Hypothalamus (tissue), 51 donors: Measurements from ENCODE around the gene LRMDA.
"Not testable (repeated sequence)": the region's sequence is repeated elsewhere in the genome, so short reads cannot be mapped to it uniquely, and the experiment has no call there.

Source experiments
- DNase-seq, 51 donors: peaks; one replicate each; lab custom pipeline; 2025; lab: John Stamatoyannopoulos, UW

The LRMDA gene

DNA sequence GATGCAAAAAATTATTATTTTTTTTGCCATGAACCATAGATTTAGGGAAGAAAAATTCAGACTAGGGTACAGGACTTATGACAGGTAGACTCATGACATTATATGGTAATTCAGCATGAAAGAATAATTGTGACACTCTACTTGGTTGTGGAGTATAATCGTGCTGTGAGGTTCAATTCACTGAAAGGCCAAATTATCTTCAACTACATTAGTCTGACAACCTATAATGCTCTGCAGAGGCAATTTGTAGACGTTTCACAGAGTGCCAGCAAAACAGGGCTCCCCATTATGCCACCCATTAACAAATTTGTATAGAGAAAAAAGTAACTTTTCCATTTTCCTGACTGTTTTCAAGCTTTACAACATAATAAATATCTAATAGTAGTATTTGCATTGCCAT is 292.6 kb downstream of the LRMDA start:
- DNase-seq, result no peak

DNA sequence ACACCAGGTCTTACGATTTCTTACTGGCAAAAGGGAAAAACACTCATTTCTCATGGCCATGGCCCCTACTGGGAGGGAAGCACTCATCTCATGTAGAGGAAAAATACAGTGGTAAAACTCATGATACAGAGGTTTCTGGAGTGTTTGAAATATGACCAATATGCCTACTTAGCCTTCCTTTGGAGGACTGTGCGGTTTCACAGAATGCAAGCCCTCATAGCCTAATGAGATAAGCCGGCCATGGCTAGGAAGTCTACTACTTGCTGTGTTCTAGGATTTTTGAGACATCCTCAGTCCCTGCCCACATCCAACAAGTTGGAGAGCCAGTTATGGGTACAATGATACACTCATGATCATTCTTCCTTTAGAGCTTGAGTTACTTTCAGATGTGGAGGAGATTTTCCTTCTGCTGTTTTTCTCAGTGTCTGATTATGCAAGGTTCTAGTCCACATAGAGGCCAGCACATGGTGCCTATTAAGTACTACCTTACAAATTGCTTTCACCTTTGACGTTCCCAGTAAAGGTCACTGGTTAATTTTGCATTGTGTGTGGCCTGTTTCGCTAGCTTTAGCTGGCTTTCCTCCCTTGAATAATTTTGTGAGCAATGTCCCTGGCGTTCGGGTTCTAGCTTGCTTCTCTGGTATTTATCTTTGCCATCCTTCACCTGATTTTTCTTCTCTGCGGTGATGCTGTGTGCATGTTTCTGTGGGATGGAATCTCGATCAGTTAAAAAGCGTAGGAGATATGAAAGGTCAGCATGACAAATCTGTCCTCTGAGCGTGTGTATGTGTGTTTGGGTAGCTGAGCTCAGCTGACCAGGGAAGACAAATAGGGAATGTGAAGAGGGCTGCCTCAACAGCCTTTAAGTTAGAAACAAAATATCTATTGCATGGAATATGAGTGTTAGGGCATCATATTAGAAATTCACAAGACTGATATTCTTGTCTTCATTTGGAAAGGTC is 295.4 kb downstream of the LRMDA start:
- DNase-seq, result no peak

DNA sequence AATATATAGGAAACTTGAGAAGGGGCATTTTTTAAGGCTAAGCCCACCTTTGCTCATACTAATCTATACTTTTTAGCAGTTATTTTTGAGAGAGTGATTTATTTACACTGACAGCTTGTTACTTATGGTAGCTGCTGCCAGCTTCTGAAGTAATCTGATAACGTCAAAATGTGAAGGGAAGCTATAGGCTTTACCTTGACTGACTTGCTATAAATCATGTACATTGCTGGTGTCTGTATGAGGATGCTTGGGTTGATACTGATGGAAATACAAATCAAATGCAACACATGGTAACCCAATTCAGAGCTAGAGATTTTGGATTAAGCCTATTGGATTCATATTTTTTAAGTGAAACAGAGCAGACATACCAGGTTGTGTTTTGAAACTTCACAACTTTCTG is 299.4 kb downstream of the LRMDA start:
- no peak for DNase-seq

DNA sequence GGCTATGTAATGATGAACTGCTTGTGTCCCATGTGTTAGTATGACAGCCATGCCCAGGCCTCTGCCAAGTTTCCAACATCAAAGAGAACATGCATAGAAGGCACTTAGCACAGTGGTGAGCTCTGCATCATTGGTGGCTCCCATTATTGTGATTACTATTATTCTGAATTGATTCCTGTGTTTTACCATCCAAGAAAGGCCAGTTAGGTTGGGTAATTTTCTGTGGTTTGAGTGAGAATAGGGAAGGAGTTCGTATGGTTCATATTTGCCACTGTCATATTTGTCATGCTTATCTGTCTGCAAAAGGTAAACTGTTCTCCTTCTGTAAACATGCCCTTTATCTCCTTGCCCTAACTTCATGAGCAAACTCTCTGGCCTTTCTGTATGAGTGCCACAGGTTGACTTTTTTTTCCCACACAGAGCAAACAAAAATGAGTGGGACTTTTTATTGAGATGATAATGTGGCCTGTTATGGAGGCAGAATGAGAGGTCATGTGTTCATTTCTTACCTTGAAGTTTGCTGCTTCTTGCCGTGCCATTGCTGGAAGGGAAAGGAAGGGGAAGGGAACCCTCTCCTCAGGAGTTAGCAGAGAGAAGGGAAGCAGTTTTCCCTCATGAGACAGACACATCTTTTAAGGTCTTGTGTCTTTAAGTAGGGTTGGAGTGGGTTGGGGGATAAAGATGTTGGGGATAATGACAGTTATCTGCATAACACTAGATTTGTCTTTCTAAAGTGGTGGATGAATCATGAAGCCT is 301.9 kb downstream of the LRMDA start:
- no peak for DNase-seq

DNA sequence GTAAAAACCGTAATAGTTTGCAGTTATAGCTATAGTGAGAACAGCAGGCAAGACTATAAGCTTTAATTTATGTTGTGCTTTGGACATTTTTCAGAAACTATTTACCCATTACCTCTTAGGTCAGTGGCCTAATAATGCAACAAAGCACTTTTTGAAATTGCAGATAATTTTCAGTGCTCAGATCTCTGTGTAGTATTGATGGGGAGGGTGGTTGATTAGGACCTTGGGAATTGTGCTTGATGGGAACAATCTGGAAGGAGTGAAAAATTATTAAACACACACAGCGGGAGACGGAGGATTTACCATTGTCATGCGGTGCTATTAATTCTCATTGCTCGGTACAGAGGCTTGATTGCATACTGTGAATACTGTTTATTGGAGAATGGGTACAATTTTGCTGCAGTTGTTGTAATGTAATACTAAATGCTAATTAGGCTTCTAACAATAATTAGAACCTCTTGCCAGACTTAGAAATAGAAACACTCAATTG is 304.8 kb downstream of the LRMDA start:
- no peak for DNase-seq

DNA sequence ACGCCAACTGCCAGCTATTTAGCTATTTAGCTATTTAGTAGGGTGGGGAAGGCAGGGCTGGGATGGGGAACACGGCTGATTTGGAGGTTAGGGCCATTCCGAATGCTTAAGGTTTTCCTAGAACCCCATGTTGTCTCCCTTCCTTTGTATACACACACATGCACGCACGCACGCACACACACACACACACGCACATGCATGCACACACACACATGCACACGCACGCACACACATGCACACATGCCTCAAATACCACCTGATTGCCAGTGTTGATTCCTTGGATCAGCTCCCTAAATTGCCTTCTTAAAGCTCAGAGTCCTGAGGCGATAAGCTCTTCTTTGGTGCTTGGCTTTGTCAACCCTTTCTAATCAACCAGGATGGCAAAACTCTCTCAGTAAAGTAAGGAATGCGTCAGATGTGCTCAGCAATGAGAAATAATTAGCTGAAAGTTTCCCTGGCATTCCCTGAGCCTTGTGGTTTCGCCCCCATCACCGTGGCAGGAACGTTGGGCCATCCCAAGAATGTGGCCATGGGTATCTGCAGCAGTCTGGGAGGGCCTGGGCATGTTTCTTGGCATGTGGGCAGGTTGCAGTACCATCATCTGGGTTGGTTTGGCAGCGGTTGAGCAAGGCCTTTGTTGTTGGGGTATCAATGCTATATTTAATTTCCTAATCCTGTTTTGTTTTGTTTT is 305.6 kb downstream of the LRMDA start:
- DNase-seq, result no peak

DNA sequence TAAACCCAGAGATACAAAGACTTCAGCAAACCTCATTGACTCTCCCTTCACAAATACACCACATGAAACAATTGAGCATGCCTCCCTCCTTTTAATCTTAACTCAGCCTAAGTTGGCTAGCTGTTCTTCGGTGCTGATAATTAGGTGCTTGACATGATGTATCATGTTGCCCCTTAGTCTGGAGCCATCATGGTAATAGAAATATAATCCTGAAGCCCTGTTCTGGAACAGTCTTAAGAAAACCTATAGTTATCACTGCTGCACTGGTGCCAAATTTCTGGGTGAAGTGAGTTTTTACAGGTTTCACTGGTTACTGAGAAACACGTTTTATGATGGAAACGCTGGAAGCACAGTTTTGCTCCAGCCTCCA is 306.1 kb downstream of the LRMDA start:
- DNase-seq, result no peak

DNA sequence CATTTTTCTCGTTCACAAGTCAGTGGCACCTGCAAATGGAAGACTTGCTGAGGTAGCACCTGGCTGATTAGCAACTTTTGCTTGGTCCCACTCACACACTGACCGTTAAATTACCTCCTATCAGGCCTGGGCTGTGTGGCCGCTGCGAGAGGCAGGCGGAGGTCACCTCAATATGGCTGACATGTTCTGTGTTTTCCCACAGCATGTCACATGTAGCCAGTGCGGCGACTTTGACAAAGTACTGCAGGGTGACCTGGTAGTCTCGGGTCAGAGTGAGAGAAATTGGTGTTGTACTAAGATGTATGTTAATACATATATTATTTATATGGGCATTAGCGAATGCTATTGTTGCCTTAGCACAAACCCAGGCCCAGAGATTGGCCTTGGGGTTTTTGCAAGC is 307.5 kb downstream of the LRMDA start:
- no peak for DNase-seq

DNA sequence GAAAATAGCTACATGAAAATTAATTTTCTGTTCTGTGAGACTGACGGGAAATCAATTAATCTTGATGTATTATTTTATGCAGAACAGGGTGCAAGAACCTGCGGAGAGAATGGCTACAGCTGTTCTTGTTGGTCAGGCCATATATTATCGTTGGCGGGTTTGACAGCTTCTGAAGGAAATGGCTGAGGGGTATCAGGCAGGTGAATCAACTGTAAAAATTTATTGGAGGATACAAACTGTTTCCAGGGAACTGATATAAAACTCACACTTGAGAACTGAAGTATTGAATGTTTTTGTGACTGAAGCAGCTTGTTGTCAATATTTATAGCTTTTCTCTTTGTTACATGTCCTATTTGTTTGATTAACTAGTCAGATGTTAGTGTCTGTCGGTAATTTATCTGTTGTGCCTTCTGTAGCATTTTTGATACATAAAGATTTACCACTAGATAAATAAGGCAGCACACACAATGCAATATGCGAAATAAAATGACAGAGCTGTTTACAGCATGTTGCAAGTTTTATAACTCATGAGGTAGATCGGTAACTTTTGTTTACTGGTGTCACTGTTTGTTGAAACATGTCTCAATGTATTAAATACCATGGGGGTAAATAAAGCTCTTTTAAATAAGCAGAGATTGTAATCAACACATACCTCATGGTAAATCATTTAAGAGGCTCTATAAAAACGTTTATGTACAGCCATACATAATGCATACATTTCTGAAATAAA is 308.2 kb downstream of the LRMDA start:
- no peak for DNase-seq

DNA sequence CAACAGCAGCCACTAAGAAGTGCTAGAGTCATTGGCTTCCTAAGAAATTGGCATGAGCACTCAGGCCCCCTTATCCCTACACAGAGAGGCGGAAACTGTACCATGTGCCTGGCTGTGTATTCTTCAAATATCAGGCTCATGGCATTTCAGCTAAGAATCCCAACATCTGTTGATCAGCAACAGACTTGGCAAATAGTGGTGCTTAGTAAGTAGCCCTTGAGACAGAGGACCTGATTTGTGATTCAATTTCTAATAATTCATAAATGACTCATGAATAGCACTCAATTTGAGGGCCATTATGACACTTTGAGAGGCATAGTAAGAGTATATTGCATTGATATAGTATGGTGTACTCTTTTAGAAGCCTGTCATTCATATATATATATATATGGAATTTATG is 309.1 kb downstream of the LRMDA start:
- no peak for DNase-seq

DNA sequence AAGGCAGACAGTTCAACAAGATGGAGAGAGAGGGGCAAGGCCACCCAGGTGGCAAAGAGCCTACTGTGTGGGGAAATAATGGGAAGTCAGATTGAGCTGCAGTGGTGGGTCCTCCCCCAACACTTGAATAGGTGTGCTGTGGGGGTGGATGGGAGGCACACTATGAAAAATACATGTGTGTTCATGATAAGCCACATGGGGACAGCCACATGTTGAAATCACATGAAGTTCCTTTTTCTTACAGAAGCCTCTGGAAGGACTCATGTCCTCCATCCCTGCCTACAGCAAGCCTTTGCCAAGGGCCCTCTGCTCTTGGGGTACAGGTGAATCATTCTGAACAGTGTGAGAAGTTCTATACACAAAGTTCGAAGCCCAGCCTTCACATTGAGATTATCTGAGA is 310.9 kb downstream of the LRMDA start:
- no peak for DNase-seq

DNA sequence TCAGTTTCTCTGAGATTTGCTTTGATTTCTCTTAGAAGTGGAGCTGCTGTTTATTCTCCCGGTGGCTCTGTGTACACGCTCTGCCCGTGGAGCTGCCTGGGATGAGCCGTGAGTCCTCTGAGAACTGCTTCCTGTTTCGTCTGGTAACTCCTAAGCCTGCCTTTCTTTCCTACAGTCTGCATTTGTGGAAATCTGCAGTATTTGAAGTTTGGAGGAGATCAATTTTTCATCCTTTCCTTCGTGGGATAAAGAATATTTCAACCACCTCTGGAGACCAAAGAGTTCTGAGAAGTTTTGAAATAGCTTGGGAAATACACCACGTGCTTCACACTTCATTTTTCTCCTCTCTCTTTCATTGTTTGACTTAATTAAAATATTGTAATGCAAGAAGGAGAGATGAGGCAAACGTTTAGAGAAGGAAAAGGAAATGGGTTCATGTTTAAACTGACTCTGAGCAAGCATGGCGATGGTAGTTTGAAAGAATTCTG is 311.9 kb downstream of the LRMDA start:
- no peak for DNase-seq

DNA sequence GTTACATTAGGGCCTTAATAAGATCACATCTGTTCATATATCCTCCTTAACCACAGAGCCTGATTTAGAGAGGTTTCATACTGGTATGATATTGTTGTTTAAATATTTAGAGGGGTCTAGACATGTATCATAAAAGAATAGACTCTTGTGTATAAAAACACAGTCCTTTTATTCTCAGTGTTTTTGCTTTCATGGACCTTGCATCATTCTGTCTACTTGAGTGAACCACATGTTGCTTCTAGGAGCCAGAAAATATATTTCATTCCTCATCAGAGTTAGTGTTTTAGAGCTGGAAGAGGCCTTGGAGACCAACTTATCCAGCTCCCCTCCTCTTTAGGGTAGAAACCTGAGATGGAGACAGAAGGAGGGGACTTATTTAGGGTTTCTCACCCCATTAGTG is 312.8 kb downstream of the LRMDA start:
- no peak for DNase-seq

DNA sequence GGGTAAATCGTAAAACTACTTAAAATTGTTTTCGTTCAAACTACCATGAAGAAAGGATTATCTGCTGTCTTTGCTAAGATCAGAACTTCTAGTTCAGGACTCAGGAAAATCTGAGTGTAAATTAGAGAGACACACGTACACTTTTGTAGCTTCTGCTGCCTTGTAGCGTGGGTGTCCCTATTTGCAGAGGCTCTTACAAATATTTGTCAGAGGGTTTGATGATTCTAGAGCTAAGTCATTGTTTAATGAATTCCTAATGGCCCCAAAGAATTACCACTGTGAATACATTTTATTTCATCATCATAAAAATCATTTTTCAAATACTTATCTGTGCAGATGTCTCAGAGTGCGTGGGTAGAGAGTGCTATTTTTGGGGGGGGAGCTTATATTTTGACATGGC is 314.9 kb downstream of the LRMDA start:
- DNase-seq, result no peak

DNA sequence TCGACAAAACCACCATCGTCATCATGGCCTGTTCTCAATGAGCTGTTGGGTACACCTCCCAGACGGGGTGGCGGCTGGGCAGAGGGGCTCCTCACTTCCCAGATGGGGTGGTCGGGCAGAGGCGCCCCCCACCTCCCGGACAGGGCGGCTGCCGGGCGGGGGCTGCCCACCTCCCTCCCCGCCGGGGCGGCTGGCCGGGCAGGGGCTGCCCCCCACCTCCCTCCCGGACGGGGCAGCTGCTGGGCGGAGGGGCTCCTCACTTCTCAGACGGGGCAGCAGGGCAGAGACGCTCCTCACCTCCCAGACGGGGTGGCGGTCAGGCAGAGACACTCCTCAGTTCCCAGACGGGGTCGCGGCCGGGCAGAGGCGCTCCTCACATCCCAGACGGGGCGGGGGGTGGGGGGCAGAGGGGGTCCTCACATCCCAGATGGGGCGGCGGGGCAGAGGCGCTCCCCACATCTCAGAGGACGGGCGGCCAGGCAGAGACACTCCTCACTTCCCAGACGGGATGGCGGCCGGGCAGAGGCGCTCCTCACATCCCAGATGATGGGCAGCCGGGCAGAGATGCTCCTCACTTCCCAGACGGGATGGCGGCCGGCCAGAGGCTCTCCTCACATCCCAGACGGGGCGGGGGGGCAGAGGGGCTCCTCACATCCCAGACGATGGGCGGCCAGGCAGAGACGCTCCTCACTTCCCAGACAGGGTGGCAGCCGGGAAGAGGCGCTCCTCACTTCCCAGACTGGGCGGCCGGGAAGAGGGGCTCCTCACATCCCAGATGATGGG is 318.9 kb downstream of the LRMDA start:
- not testable (repeated sequence) for DNase-seq

DNA sequence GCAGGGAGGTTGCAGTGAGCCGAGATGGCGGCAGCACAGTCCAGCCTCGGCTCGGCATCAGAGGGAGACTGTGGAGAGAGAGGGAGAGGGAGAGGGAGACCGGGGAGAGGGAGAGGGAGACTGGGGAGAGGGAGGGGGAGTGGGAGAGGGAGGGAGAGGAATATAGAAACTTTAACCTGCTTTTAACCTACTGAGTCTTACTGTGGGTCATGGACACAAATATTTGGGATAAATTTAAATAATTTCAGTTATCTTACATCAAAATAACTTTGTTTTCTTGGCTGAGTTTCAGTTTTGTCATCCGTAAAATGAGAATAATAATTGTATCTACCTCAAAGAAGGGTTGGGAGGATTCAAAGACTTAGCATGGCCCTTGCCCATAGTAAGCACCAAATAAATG is 319.8 kb downstream of the LRMDA start:
- no peak for DNase-seq

DNA sequence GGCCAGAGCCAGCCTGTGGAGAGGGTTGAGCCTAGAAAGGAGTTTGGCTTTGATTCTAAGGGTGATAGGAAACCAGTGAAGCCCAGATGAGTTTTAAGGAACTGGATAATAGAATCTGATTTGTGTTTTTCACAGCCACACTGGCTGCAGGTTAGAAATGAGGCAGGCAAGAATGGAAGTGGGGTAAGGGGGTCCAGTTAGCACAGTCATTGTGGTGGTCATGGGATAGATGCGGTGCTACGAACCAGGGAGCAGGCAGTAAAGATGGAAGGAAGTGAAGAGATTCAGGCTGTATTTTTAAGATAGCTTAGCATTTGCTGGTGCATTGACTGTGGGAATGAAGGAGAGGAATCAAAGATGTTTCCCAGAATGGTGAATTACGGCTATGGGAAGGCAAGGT is 322.2 kb downstream of the LRMDA start:
- no peak for DNase-seq

DNA sequence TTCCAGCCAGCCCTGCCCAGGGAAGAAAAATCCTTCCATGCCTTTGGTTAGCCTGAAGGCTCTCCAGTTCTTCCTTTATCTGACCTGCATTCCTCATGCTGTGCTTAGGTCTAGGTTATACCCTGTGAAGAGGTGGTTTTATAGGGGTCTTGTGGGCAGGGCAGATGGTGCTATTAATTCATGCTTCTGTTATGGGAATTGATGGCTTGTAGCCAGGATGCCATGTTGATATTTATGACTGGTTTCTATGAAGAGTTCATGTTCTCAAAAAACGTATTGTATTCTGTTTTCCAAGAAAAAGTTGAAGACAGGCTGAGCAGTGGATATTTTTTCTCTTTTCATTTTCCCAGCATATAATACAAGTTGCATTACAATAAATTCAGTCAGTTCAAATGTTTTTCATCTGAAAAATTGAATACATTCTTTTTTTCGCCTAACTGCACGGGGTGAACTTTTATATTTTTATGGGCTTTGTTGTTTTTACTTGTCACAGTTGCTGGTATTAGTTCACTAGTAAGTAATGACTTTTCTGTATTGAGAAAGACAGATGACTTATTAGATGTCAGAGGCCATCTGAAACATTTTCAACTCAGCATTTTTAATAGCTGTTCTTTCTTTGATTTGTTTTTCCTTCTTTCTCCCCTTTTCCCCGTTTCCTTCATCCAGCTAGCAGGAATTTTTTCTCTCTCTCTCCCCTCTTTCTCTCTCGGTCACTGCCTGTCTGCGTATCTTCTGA is 322.8 kb downstream of the LRMDA start:
- DNase-seq, result no peak

DNA sequence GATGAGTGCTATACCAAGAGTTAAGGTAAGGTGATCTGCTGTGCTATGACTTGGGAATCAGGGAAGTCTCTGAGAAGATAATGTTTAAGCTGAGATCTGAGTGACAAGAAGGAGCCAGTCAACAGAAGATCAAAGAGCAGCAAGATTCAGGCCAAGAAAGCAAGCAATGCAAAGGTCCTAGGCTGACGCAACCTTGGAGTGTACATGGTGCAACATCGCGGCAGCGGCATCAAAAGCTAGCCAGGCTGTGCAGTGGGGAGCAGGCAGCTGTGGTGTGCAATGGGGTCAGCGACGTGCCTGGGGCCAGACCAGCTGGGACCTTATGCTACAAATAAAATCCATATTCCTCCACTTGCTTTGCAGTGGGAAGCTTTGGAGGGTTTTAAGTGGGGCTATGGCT is 324.1 kb downstream of the LRMDA start:
- no peak for DNase-seq
